COLO829 (cell line): ENCODE measurements around the gene TNFSF13.

Experiments
- DNase-seq: peaks from one replicate; pipeline ENCODE4 v3.0.0; 2012; ENCODE audit warnings: low spot score

Gene TNFSF13

GRCh38 chr17:7552621-7553051, 5.9 kb upstream of the TNFSF13 start:
- DNase-seq, result no peak

GRCh38 chr17:7553356-7553755, 5.2 kb upstream of the TNFSF13 start:
- no peak for DNase-seq

- DNase-seq, result no peak
These were observed 3.1 kb upstream of the TNFSF13 start for GRCh38 chr17:7555320-7555948.

GRCh38 chr17:7556627-7557026, 1.9 kb upstream of the TNFSF13 start:
- DNase-seq, result no peak

- no peak for DNase-seq
These were observed 1.3 kb upstream of the TNFSF13 start for GRCh38 chr17:7557147-7557764.

- no peak for DNase-seq
These were observed 591 bp upstream of the TNFSF13 start for GRCh38 chr17:7557775-7558543.

- no peak for DNase-seq
These were observed 996 bp downstream of the TNFSF13 start for GRCh38 chr17:7559320-7560171.

- DNase-seq, result no peak
These were observed 1.9 kb downstream of the TNFSF13 start for GRCh38 chr17:7560172-7561027.

GRCh38 chr17:7561028-7561575, 2.6 kb downstream of the TNFSF13 start:
- peak; percentile 95 for DNase-seq

GRCh38 chr17:7561589-7562207, 3.1 kb downstream of the TNFSF13 start, which contains the start of gene SENP3:
Gene SENP3, plus strand, starts transcription at chr17:7561919. Its CDS starts 1,158 bp downstream, at chr17:7563077.
- peak; percentile 98 for DNase-seq

GRCh38 chr17:7562208-7562605, 3.7 kb downstream of the TNFSF13 start:
- DNase-seq, result no peak

- no peak for DNase-seq
These were observed 4.7 kb downstream of the TNFSF13 start for GRCh38 chr17:7563115-7563869.

- no peak for DNase-seq
These were observed 11.0 kb downstream of the TNFSF13 start for GRCh38 chr17:7569571-7569970.

GRCh38 chr17:7570351-7570750, 11.8 kb downstream of the TNFSF13 start:
- no peak for DNase-seq

- DNase-seq, result no peak
These were observed 13.7 kb downstream of the TNFSF13 start for GRCh38 chr17:7572338-7572587.

GRCh38 chr17:7572588-7573323, 14.2 kb downstream of the TNFSF13 start:
- peak; percentile 98 for DNase-seq

GRCh38 chr17:7573324-7574080, 15.0 kb downstream of the TNFSF13 start:
- DNase-seq, result peak; percentile 88

- DNase-seq, result no peak
These were observed 15.8 kb downstream of the TNFSF13 start for GRCh38 chr17:7574176-7574953.
